Measurements from ENCODE around the gene SHISA9. TPM values are rescaled to one million over a fixed set of nuclear protein-coding genes. Genes with fewer than 3 reads are reported as not detected.
"Not testable (repeated sequence)": the region's sequence is repeated elsewhere in the genome, so short reads cannot be mapped to it uniquely, and the experiment has no call there.

Gene SHISA9
- total RNA-seq, 4 donors from 2014 or later, result 0.19 TPM; not detected in 3

GRCh38 chr16:12920739-12921138, 19.3 kb downstream of the SHISA9 start:
- H3K27me3 ChIP-seq, result peaks cover 0 to 22% (median 0%) of the 10 kb centered on the region in 4 donors
- no peaks in the 10 kb centered on the region for H3K4me1 ChIP-seq
- intact Hi-C loops (cut with DNase I), result no loop called here
- H3K36me3 ChIP-seq, result no peaks in the 10 kb centered on the region
- H3K9me3 ChIP-seq, result no peaks in the 10 kb centered on the region
- 52 to 54% methylated on average over 4 of the region's 4 CpGs for WGBS, 2 donors
- H3K4me3 ChIP-seq, result no peak overlapping the region
- H3K27ac ChIP-seq, result no peak overlapping the region
- TF ChIP-seq POLR2A (IDR thresholded peaks at IDR 0.05), result no peak
- no peak for TF ChIP-seq CTCF (IDR thresholded peaks at IDR 0.05)
- DNase-seq, result no peak

GRCh38 chr16:12923640-12924039, 22.2 kb downstream of the SHISA9 start:
- H3K36me3 ChIP-seq; H3K4me3 ChIP-seq; DNase-seq; H3K27ac ChIP-seq; intact Hi-C loops (cut with DNase I); H3K4me1 ChIP-seq; H3K9me3 ChIP-seq: not testable (repeated sequence)
- 78 to 88% methylated on average over 6 of the region's 6 CpGs for WGBS, 2 donors
- peaks cover 0 to 22% (median 0%) of the 10 kb centered on the region in 4 donors for H3K27me3 ChIP-seq

GRCh38 chr16:12925026-12925800, 23.8 kb downstream of the SHISA9 start:
- no peaks in the 10 kb centered on the region for H3K36me3 ChIP-seq
- no peaks in the 10 kb centered on the region for H3K9me3 ChIP-seq
- no peak overlapping the region for H3K27ac ChIP-seq
- intact Hi-C loops (cut with DNase I), result no loop called here
- H3K4me1 ChIP-seq, result no peaks in the 10 kb centered on the region
- no peak for DNase-seq
- TF ChIP-seq POLR2A (IDR thresholded peaks at IDR 0.05) (no peak), CTCF (IDR thresholded peaks at IDR 0.05) (no peak)
- WGBS, 2 donors, result 70 to 71% methylated on average over 7 of the region's 7 CpGs
- H3K27me3 ChIP-seq, result peaks cover 0 to 22% (median 0%) of the 10 kb centered on the region in 4 donors
- H3K4me3 ChIP-seq, result no peak overlapping the region

- intact Hi-C loops (cut with DNase I), result no loop called here
- no peak for DNase-seq
- peaks cover 0 to 16% (median 0%) of the 10 kb centered on the region in 4 donors for H3K27me3 ChIP-seq
- WGBS, 2 donors, result 74 to 88% methylated on average over 3 of the region's 3 CpGs
- no peaks in the 10 kb centered on the region for H3K36me3 ChIP-seq
- TF ChIP-seq CTCF (IDR thresholded peaks at IDR 0.05) (no peak), POLR2A (IDR thresholded peaks at IDR 0.05) (no peak)
- H3K9me3 ChIP-seq, result no peaks in the 10 kb centered on the region
- H3K27ac ChIP-seq, result no peak overlapping the region
- H3K4me1 ChIP-seq, result no peaks in the 10 kb centered on the region
- no peak overlapping the region for H3K4me3 ChIP-seq
Measured at GRCh38 chr16:12927591-12927990, 26.2 kb downstream of the SHISA9 start.

- H3K9me3 ChIP-seq, result no peaks in the 10 kb centered on the region
- 71 to 76% methylated on average over 4 of the region's 4 CpGs for WGBS, 2 donors
- TF ChIP-seq CTCF (IDR thresholded peaks at IDR 0.05), result no peak
- TF ChIP-seq POLR2A (IDR thresholded peaks at IDR 0.05), result no peak
- H3K27ac ChIP-seq, result no peak overlapping the region
- no peak overlapping the region for H3K4me3 ChIP-seq
- no peaks in the 10 kb centered on the region for H3K36me3 ChIP-seq
- peaks cover 0 to 5% (median 0%) of the 10 kb centered on the region in 4 donors for H3K27me3 ChIP-seq
- H3K4me1 ChIP-seq, result no peaks in the 10 kb centered on the region
- no peak for DNase-seq
- intact Hi-C loops (cut with DNase I), result no loop called here
Measured at GRCh38 chr16:12930881-12931280, 29.5 kb downstream of the SHISA9 start.
